Measurements from ENCODE around the gene STXBP4.

DNA sequence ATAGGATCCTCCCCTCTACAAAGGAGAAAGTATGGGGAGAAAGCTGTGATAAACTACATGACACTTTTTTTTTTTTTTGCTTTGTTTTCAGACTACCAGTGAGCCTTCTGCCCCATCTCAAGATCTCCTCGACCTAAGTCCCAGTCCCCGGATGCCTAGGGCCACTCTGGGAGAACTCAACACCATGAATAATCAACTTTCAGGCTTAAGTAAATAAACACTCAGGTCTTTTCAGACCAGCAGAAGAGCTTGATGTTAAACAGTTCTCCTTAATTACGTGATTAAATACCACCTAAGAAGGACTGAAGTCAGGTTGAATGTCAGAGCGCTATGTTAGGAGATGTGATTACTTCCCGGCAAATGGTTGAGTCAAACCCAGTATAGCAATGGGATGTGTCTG, 31.5 kb upstream of the STXBP4 start:
- TF ChIP-seq, protein P1, sequence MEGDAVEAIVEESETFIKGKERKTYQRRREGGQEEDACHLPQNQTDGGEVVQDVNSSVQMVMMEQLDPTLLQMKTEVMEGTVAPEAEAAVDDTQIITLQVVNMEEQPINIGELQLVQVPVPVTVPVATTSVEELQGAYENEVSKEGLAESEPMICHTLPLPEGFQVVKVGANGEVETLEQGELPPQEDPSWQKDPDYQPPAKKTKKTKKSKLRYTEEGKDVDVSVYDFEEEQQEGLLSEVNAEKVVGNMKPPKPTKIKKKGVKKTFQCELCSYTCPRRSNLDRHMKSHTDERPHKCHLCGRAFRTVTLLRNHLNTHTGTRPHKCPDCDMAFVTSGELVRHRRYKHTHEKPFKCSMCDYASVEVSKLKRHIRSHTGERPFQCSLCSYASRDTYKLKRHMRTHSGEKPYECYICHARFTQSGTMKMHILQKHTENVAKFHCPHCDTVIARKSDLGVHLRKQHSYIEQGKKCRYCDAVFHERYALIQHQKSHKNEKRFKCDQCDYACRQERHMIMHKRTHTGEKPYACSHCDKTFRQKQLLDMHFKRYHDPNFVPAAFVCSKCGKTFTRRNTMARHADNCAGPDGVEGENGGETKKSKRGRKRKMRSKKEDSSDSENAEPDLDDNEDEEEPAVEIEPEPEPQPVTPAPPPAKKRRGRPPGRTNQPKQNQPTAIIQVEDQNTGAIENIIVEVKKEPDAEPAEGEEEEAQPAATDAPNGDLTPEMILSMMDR (IDR thresholded peaks at IDR 0.05): no peak
- TF ChIP-seq ZFX (IDR thresholded peaks at IDR 0.05; ENCODE audit: borderline replicate concordance): no peak
